ENCODE results near the gene TCP1.

DNA sequence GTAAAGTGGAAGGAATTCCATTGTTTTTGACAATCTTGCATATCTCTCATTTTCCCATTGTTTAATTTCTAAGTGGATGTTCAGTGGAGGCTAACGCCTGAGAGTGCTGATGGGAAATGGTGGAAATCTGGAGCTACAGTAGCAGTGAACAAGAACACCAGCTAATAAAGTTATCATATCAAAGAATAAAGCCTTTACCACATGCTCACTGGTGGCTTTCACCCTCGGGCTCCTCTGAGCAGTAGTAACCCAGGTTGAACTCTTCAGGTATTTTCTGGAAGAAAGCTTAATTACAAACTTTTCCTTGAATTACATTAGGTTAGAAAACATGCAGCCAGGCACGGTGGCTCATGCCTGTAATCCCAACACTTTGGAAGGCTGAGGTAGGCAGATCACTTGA, 38.0 kb downstream of the TCP1 start:
- TF ChIP-seq EP300 (IDR thresholded peaks at IDR 0.05) (no peak), POLR2A (IDR thresholded peaks at IDR 0.05; ENCODE audit: low read depth) (no peak), POLR2AphosphoS5 (IDR thresholded peaks at IDR 0.05) (no peak)
- TF ChIP-seq, protein P1, sequence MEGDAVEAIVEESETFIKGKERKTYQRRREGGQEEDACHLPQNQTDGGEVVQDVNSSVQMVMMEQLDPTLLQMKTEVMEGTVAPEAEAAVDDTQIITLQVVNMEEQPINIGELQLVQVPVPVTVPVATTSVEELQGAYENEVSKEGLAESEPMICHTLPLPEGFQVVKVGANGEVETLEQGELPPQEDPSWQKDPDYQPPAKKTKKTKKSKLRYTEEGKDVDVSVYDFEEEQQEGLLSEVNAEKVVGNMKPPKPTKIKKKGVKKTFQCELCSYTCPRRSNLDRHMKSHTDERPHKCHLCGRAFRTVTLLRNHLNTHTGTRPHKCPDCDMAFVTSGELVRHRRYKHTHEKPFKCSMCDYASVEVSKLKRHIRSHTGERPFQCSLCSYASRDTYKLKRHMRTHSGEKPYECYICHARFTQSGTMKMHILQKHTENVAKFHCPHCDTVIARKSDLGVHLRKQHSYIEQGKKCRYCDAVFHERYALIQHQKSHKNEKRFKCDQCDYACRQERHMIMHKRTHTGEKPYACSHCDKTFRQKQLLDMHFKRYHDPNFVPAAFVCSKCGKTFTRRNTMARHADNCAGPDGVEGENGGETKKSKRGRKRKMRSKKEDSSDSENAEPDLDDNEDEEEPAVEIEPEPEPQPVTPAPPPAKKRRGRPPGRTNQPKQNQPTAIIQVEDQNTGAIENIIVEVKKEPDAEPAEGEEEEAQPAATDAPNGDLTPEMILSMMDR (IDR thresholded peaks at IDR 0.05), result no peak
